ENCODE measurements around the gene MOB3A.

Gene MOB3A

GRCh38 chr19:2080336-2080988 is 15.7 kb downstream of the MOB3A start:
- no peak for DNase-seq

- DNase-seq: no peak
Observed at GRCh38 chr19:2079865-2080301, 16.2 kb downstream of the MOB3A start.

- no peak for DNase-seq
Observed at GRCh38 chr19:2079076-2079864, 16.9 kb downstream of the MOB3A start.

- no peak for DNase-seq
Observed at GRCh38 chr19:2077833-2078619, 18.1 kb downstream of the MOB3A start.

GRCh38 chr19:2077398-2077797 is 18.7 kb downstream of the MOB3A start:
- DNase-seq: no peak

GRCh38 chr19:2076526-2076944 is 19.6 kb downstream of the MOB3A start:
- DNase-seq: no peak

- no peak for DNase-seq
Observed at GRCh38 chr19:2072757-2073551, 23.2 kb downstream of the MOB3A start.

GRCh38 chr19:2070986-2071673 is 25.0 kb downstream of the MOB3A start:
- no peak for DNase-seq

- no peak for DNase-seq
Observed at GRCh38 chr19:2070436-2070827, 25.7 kb downstream of the MOB3A start.

GRCh38 chr19:2064788-2065524 is 31.2 kb downstream of the MOB3A start:
- no peak for DNase-seq

GRCh38 chr19:2064395-2064787 is 31.7 kb downstream of the MOB3A start:
- no peak for DNase-seq

- no peak for DNase-seq
Observed at GRCh38 chr19:2063824-2064223, 32.3 kb downstream of the MOB3A start.

GRCh38 chr19:2062770-2063169 is 33.4 kb downstream of the MOB3A start:
- DNase-seq: no peak

GRCh38 chr19:2062389-2062729 is 33.8 kb downstream of the MOB3A start:
- no peak for DNase-seq

- peak; percentile 100 for DNase-seq
Observed at GRCh38 chr19:2061495-2062388, 34.4 kb downstream of the MOB3A start.

- DNase-seq: no peak
Observed at GRCh38 chr19:2060884-2061494, 35.1 kb downstream of the MOB3A start.

GRCh38 chr19:2059422-2060201 is 36.5 kb downstream of the MOB3A start:
- DNase-seq: no peak

- no peak for DNase-seq
Observed at GRCh38 chr19:2058570-2059421, 37.3 kb downstream of the MOB3A start.

Measured in right forelimb (tissue), 1 donor.